ENCODE results near the gene BANF2.

- TF ChIP-seq CTCF (IDR thresholded peaks at IDR 0.05) (no peak), POLR2A (IDR thresholded peaks at IDR 0.05) (no peak)
These were observed 43.9 kb downstream of the BANF2 start for GRCh38 chr20:17743677-17744076.
